Stimulated activated CD8-positive, alpha-beta memory T cell treated with anti-CD3 and anti-CD28 coated beads, Interleukin-7, amount 100 ng/mL, for 1 hour (primary cell): Measurements from ENCODE around the gene CLK4.

Experiments used
- DNase-seq, 2 donors: peaks; one replicate each; pipeline ENCODE4 v3.0.0-alpha.2; 2020; ENCODE audit warnings: low read depth in 2 of 2

CLK4 gene

GRCh38 chr5:178553517-178553916 lies 73.3 kb downstream of the CLK4 start:
- no peak for DNase-seq
